H9 (cell line): Measurements from ENCODE around the gene RAB7B. TPM values are rescaled to one million over a fixed set of nuclear protein-coding genes. Genes with fewer than 3 reads are reported as not detected.

Experiments used
- DNase-seq: peaks from one replicate; pipeline ENCODE4 v3.0.0-alpha.2; 2017
- H2AFZ ChIP-seq: one replicate; pipeline ENCODE4 v1.6.1; 2013; ENCODE audit warnings: mild to moderate bottlenecking, low read length, control low read depth, moderate library complexity
- H2AK5ac ChIP-seq: 2 replicates; pipeline ENCODE4 v1.6.1; 2013; ENCODE audit warnings: low read length, control low read depth, mixed read lengths; ENCODE audit not compliant: insufficient read length
- H2BK120ac ChIP-seq: one replicate; pipeline ENCODE4 v1.6.1; 2013; ENCODE audit warnings: low read depth, mild to moderate bottlenecking, low read length, control low read depth, inconsistent platforms; ENCODE audit not compliant: poor library complexity, severe bottlenecking
- H2BK12ac ChIP-seq: 2 replicates; pipeline ENCODE4 v1.6.1; 2013; ENCODE audit warnings: low read length, control low read depth, mixed read lengths, low read depth; ENCODE audit not compliant: insufficient read length
- H2BK15ac ChIP-seq: 2 replicates; pipeline ENCODE4 v1.6.1; 2013; ENCODE audit warnings: low read depth, low read length, control low read depth
- H2BK20ac ChIP-seq: one replicate; pipeline ENCODE4 v1.6.1; 2013; ENCODE audit warnings: low read depth, mild to moderate bottlenecking, low read length, control low read depth, inconsistent platforms; ENCODE audit not compliant: poor library complexity, severe bottlenecking
- H2BK5ac ChIP-seq: 2 replicates; pipeline ENCODE4 v1.6.1; 2013; ENCODE audit warnings: low read length, control low read depth, mixed read lengths; ENCODE audit not compliant: insufficient read length
- H3K14ac ChIP-seq: 2 replicates; pipeline ENCODE4 v1.6.1; 2013; ENCODE audit warnings: low read length, control low read depth; ENCODE audit not compliant: insufficient read depth
- H3K18ac ChIP-seq: 2 replicates; pipeline ENCODE4 v1.6.1; 2013; ENCODE audit warnings: low read depth, mild to moderate bottlenecking, mixed read lengths, low read length, control low read depth; ENCODE audit not compliant: insufficient read length
- H3K23ac ChIP-seq: 2 replicates; pipeline ENCODE4 v1.6.1; 2013; ENCODE audit warnings: low read length, control low read depth, mixed read lengths, low read depth; ENCODE audit not compliant: insufficient read length
- H3K23me2 ChIP-seq: 2 replicates; pipeline ENCODE4 v1.6.1; 2013; ENCODE audit warnings: low read depth, mild to moderate bottlenecking, mixed read lengths, low read length, control low read depth; ENCODE audit not compliant: insufficient read length, poor library complexity, severe bottlenecking
- H3K27ac ChIP-seq: 2 replicates; pipeline ENCODE4 v1.5.1; 2013; ENCODE audit warnings: low read length, control low read depth, mixed read lengths, low read depth; ENCODE audit not compliant: insufficient read length
- H3K27me3 ChIP-seq: 2 replicates; pipeline ENCODE4 v1.6.1; 2013; ENCODE audit warnings: low read length, control low read depth, inconsistent platforms; ENCODE audit not compliant: insufficient read depth
- H3K4ac ChIP-seq: 2 replicates; pipeline ENCODE4 v1.6.1; 2013; ENCODE audit warnings: low read depth, mild to moderate bottlenecking, control low read depth, inconsistent platforms, low read length, moderate library complexity
- H3K4me1 ChIP-seq: 2 replicates; pipeline ENCODE4 v1.6.1; 2013; ENCODE audit warnings: low read length, control low read depth, inconsistent platforms; ENCODE audit not compliant: insufficient read depth
- H3K4me2 ChIP-seq: 2 replicates; pipeline ENCODE4 v1.6.1; 2013; ENCODE audit warnings: low read length, control low read depth, mixed read lengths; ENCODE audit not compliant: insufficient read length, insufficient read depth
- H3K56ac ChIP-seq: 2 replicates; pipeline ENCODE4 v1.6.1; 2013; ENCODE audit warnings: low read depth, mild to moderate bottlenecking, mixed read lengths, low read length, control low read depth; ENCODE audit not compliant: insufficient read length
- H3K79me1 ChIP-seq: 2 replicates; pipeline ENCODE4 v1.6.1; 2013; ENCODE audit warnings: low read depth, mild to moderate bottlenecking, moderate library complexity, low read length, control low read depth, inconsistent platforms; ENCODE audit not compliant: insufficient read depth, poor library complexity, severe bottlenecking
- H3K79me2 ChIP-seq: 2 replicates; pipeline ENCODE4 v1.6.1; 2013; ENCODE audit warnings: low read length, control low read depth, inconsistent platforms; ENCODE audit not compliant: insufficient read depth
- H3K9ac ChIP-seq: 2 replicates; pipeline ENCODE4 v1.6.1; 2013; ENCODE audit warnings: low read length, control low read depth, mixed read lengths; ENCODE audit not compliant: insufficient read length; ENCODE audit errors: extremely low read depth
- H3K9me3 ChIP-seq: one replicate; pipeline ENCODE4 v1.6.1; 2013; ENCODE audit warnings: low read depth, low read length, inconsistent platforms; ENCODE audit not compliant: control insufficient read depth
- H3T11ph ChIP-seq: one replicate; pipeline ENCODE4 v1.6.1; 2013; ENCODE audit warnings: mild to moderate bottlenecking, low read length, control low read depth, inconsistent platforms
- H4K20me1 ChIP-seq: one replicate; pipeline ENCODE4 v1.6.1; 2013; ENCODE audit not compliant: control insufficient read depth, insufficient read length, insufficient read depth
- H4K5ac ChIP-seq: 2 replicates; pipeline ENCODE4 v1.6.1; 2013; ENCODE audit warnings: low read depth, mild to moderate bottlenecking, mixed read lengths, low read length, control low read depth; ENCODE audit not compliant: insufficient read length
- H4K8ac ChIP-seq: replicated peaks from 2 replicates; pipeline ENCODE4 v1.6.1; 2013; ENCODE audit warnings: low read length, control low read depth, mixed read lengths, low read depth; ENCODE audit not compliant: insufficient read length
- H4K91ac ChIP-seq: 2 replicates; pipeline ENCODE4 v1.6.1; 2013; ENCODE audit warnings: low read depth, mild to moderate bottlenecking, moderate library complexity, mixed read lengths, low read length, control low read depth; ENCODE audit not compliant: insufficient read length
- H3K27ac Mint-ChIP-seq, 3 experiments: 2 replicates in 2 of 3; 3 replicates in 1 of 3; pipeline ENCODE4 v1.8.0; 2020 to 2021; ENCODE audit warnings: mixed read lengths in 3 of 3, mild to moderate bottlenecking in 1 of 3, moderate library complexity in 1 of 3
- H3K27me3 Mint-ChIP-seq: 2 replicates; pipeline ENCODE4 v1.8.0; 2021; ENCODE audit warnings: low read depth, mild to moderate bottlenecking, moderate library complexity, mixed read lengths
- H3K36me3 Mint-ChIP-seq, 3 experiments: 2 replicates in 2 of 3; 3 replicates in 1 of 3; pipeline ENCODE4 v1.8.0; 2020 to 2021; ENCODE audit warnings: low read depth in 3 of 3, mixed read lengths in 3 of 3; ENCODE audit not compliant: insufficient read depth in 1 of 3
- H3K4me1 Mint-ChIP-seq, 2 experiments: 2 replicates each; pipeline ENCODE4 v1.8.0; 2020; ENCODE audit warnings: mixed read lengths in 2 of 2
- H3K4me3 Mint-ChIP-seq, 2 experiments: 2 replicates in 1 of 2; 3 replicates in 1 of 2; pipeline ENCODE4 v1.8.0; 2020 to 2021; ENCODE audit warnings: mild to moderate bottlenecking in 2 of 2, mixed read lengths in 2 of 2, moderate library complexity in 1 of 2
- H3K9me3 Mint-ChIP-seq, 2 experiments: 2 replicates in 1 of 2; 3 replicates in 1 of 2; pipeline ENCODE4 v1.8.0; 2020; ENCODE audit warnings: mild to moderate bottlenecking in 2 of 2, mixed read lengths in 2 of 2, moderate library complexity in 1 of 2
- CTCF ChIP-seq: fragments of 200-600 bp; sonication (generic); conservative IDR thresholded peaks from 3 replicates; pipeline ENCODE4 v1.8.0; 2021; ENCODE audit warnings: antibody characterized with exemption, mild to moderate bottlenecking
- WGBS: extraction: QIAGEN DNeasy Blood & Tissue Kit; methylation state at CpG from one replicate; pipeline ENCODE4 v1.1.7; 2013; ENCODE audit warnings: missing lambda C conversion rate, low lambda C conversion rate, mixed read lengths; ENCODE audit not compliant: insufficient read length; ENCODE audit errors: extremely low coverage; 5-methylcytosine and 5-hydroxymethylcytosine counted together
- total RNA-seq: library from RNA; stranded (reverse); gene quantifications from 2 replicates; pipeline ENCODE4 v1.2.1, GENCODE V29; 2021

Gene RAB7B
- total RNA-seq, 1 experiment from 2014 or later: 0.68 TPM

DNA sequence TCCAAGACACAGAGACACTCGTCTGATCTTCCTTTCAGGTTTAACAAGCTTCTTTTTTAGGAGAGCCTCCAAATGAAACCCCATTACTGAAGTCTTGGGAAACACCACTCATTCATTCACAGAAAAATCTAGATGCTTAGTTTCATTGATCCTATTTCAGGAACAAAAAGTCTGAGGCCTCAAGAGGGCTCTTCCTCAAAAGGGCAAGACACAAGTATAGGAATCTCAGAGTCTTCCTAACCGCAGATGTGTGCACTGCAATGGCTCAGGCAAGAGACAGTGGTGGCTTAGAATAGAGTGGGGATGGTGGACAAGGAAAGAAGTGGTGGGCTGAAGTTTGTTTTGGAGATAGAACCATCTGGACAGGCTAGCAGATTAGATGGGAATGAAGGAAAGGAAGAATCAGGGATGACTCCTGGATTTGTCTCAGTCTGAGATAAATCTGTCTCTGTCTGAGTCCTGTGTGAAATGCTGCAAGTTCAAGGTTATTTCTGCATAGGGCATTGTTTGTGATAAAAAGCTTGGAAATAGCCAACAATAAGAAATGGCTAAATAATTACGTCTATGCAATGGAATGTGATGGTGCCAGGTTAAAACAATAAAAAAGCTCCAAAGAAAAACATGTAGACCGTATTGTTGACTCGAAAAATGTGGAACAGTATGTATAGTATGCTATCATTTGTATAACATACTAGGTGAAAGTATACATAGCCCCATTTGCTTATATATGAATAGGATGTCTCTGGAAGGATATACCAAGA, 29.4 kb upstream of the RAB7B start:
- Histone ChIP-seq H3K27me3 (no peaks in the 10 kb centered on the region), H2BK5ac (no peak overlapping the region), H4K91ac (no peak overlapping the region), H3T11ph (no peak overlapping the region), H3K79me2 (no peaks in the 10 kb centered on the region), H3K79me1 (no peaks in the 10 kb centered on the region), H3K9ac (no peak overlapping the region), H2BK15ac (no peak overlapping the region), H2BK20ac (no peak overlapping the region), H3K14ac (no peak overlapping the region), H2AK5ac (no peak overlapping the region), H3K4me1 (no peaks in the 10 kb centered on the region), H3K4me2 (no peak overlapping the region), H3K18ac (no peak overlapping the region), H3K23ac (no peak overlapping the region), H4K20me1 (no peaks in the 10 kb centered on the region), H2AFZ (no peak overlapping the region), H2BK12ac (no peak overlapping the region), H4K5ac (no peak overlapping the region), H3K56ac (no peak overlapping the region), H3K4ac (no peak overlapping the region), H2BK120ac (no peak overlapping the region), H3K9me3 (no peaks in the 10 kb centered on the region), H4K8ac (no peak overlapping the region), H3K27ac (no peak overlapping the region), H3K23me2 (no peaks in the 10 kb centered on the region)
- Mint-ChIP-seq H3K4me3 (no peak overlapping the region), H3K4me1 (peaks cover 5 to 8% of the 10 kb centered on the region in 2 experiments; a peak in 2 of 4 replicates), H3K27me3 (no peaks in the 10 kb centered on the region; the same call in 1 of the 2 replicates), H3K9me3 (no peaks in the 10 kb centered on the region; a peak in 2 of 5 replicates), H3K27ac (no peak overlapping the region), H3K36me3 (no peaks in the 10 kb centered on the region)
- no peak for TF ChIP-seq CTCF
- no CpG with 5 or more reads among the region's 5 CpGs for WGBS
- DNase-seq: no peak
